Astrocyte of the cerebellum (primary cell): Measurements from ENCODE around the gene NAB2.

Experiments used
- DNase-seq: peaks from one replicate; pipeline ENCODE4 v3.0.0-alpha.2; 2011; ENCODE audit warnings: low read depth
- H3K4me3 ChIP-seq: 2 replicates; pipeline ENCODE4 v1.5.1; 2011; ENCODE audit warnings: mild to moderate bottlenecking, low read depth, low read length, moderate library complexity
- CTCF ChIP-seq: IDR thresholded peaks from 2 replicates; pipeline ENCODE4 v1.5.1; 2012; ENCODE audit warnings: low read length, low read depth, moderate library complexity, mild to moderate bottlenecking; ENCODE audit errors: missing control alignments
- in situ Hi-C: cut with HindIII; loops from 2 replicates; pipeline ENCODE4 v1.10.0; 2017; ENCODE audit warnings: low sequenced_read_pairs

The NAB2 gene

GRCh38 chr12:57142727-57143126 lies 53.8 kb downstream of the NAB2 start:
- DNase-seq: no peak
- in situ Hi-C loops: loop anchor here (5.0 kb wide), 1 partner anchor 75 kb away; no protein-coding TSS in a partner anchor
- TF ChIP-seq CTCF: no peak
- H3K4me3 ChIP-seq: no peak overlapping the region

DNA sequence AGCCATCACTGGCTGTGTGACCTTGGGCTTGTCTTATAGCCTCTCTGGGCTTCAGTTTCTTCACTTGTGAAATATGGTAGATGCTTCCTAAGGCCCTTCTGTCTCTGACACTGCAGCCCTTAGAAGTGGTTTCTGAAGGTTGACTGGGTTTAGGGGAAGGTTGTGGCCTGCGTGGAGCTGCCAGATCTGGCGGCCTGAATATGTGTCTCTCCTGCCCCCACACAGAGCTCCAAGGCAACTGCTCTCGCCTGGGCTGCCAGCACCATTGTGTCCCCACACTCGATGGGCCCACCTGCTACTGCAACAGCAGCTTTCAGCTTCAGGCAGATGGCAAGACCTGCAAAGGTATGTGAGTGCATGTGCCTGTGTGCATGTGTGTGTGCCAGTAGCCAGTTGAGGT lies 54.5 kb downstream of the NAB2 start:
- in situ Hi-C loops: loop anchor here (5.0 kb wide), 1 partner anchor 76 kb away; no protein-coding TSS in a partner anchor
- DNase-seq: no peak
- H3K4me3 ChIP-seq: no peak overlapping the region
- TF ChIP-seq CTCF: no peak
